Bone marrow (tissue), 2 donors: ENCODE measurements around the gene PIF1.
"Not testable (repeated sequence)": the region's sequence is repeated elsewhere in the genome, so short reads cannot be mapped to it uniquely, and the experiment has no call there.

ENCODE experiments used
- DNase-seq, 2 donors: peaks; one replicate each; lab custom pipeline; 2025; lab: John Stamatoyannopoulos, UW

PIF1 gene

GRCh38 chr15:64810497-64811326 is 14.7 kb downstream of the PIF1 start:
- DNase-seq, result no peak

GRCh38 chr15:64809649-64810496 is 15.6 kb downstream of the PIF1 start:
- DNase-seq, result peak; percentile 31 to 35

- DNase-seq, result no peak
Observed at GRCh38 chr15:64808785-64809453, 16.5 kb downstream of the PIF1 start.

GRCh38 chr15:64807751-64808222 is 17.7 kb downstream of the PIF1 start:
- DNase-seq, result no peak

DNA sequence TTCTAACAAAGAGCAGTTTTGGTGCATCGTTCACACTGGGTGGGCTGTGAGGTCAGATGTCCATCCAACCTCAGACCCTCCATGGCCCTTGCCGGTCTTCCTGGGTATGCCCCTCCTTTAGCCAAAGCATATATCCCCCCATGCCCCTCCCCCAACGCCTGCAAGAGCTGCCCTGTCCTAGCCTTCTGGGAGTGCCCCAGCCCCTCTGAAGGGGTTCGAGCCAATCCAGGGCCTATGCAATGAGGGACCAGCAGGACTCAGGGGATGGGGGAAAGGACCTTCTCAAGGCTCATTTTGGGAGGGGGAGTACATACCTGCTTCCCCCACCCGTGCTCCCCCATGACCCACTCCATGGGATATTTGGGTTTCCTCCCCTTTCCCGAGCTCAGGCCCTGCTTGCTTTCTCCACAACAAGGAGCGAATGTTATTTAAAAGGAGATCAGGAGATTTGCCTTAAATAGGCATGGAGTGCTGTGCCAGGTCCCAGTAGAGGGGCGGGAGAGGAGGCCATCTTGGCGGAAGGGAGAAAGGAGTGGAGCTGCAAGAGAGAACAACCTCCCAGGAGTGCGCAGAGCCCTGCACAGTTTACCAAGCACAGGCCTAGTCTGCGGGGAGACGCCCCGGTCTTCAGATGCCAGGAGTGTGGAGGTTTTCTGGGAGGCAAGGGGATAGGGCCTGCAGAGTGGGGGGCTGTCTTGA is 18.2 kb downstream of the PIF1 start:
- DNase-seq, result no peak

- no peak for DNase-seq
Observed at GRCh38 chr15:64806509-64806908, 18.9 kb downstream of the PIF1 start.

GRCh38 chr15:64804619-64805018 is 20.8 kb downstream of the PIF1 start:
- DNase-seq, result no peak

- DNase-seq, result no peak
Observed at GRCh38 chr15:64803526-64803925, 21.9 kb downstream of the PIF1 start.

DNA sequence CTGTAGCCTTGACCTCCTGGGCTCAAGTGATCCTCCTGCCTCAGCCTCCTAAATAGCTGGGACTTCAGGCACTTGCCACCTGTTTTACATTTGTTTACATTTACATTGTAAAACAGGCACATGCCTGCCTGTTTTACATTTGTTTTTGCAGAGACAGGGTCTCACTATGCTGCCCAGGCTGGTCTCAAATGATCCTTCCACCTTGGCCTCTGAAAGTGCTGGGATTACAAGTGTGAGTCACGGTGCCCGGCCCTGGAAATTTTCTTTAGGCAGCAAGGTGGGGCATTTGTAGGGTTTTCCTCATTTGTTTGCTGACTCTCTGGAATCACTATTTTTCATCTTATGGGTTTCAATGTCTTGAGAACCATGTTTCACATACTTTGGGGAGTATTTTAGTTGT is 25.0 kb downstream of the PIF1 start:
- no peak for DNase-seq

DNA sequence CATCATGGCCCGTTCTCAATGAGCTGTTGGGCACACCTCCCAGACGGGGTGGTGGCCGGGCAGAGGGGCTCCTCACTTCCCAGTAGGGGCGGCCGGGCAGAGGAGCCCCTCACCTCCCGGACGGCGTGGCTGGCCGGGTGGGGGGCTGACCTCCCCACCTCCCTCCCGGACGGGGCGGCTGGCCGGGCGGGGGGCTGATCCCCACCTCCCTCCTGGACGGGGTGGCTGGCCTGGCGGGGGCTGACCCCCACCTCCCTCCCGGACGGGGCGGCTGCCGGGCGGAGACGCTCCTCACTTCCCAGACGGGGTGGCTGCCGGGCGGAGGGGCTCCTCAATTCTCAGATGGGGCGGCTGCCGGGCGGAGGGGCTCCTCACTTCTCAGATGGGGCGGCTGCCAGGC is 26.5 kb downstream of the PIF1 start:
- not testable (repeated sequence) for DNase-seq

DNA sequence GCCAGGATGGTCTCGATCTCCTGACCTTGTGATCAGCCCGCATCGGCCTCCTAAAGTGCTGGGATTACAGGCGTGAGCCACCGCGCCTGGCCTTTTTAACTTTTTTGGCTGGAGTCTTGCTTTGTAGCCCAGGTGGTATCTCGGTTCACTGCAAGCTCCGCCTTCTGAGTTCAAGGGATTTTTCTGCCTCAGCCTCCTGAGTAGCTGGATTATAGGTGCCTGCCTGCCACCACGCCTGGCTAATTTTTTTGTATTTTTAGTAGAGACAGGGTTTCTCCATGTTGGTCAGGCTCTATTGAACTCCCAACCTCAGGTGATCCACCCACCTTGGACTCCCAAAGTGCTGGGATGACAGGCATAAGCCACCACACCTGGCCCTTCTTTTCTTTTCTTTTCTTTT is 29.5 kb downstream of the PIF1 start:
- DNase-seq, result not testable (repeated sequence)

GRCh38 chr15:64795299-64795698 is 30.1 kb downstream of the PIF1 start:
- DNase-seq, result not testable (repeated sequence)

DNA sequence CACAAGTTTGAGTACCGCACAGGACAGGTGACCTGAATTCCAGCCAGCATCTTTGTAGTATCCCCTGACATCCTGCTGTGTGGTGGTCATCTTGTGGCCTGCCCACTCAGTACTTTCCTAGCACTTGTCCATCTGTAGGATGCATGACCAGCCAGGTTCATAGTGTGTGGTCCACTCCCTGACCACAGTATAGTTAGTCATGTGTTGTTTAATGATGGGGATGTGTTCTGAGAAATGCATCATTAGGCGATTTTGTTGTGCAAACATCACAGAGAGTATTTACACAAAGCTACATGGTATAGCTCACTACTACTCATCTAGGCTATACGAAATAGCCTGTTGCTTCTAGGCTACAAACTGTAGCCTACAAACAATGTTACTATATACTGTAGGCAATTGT is 33.2 kb downstream of the PIF1 start:
- DNase-seq, result no peak

DNA sequence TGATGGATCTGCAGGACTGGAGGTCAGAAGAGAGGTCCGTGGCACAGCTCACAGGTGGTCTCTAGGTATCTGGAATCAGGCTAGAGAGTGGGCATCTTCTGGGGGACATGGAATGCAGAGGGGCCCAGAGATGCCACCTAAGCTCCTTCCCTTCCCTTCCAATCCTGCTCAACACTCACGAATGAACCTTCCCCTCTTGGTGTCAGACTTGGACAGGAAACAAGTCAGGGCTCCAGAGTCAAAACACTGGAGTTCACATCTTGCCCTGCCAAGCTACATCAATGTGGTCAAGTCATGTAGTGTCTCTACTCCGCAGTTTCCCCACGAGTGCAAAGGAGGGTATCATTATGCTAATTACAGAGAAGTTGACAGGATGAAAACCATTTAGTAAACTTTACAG is 34.0 kb downstream of the PIF1 start:
- no peak for DNase-seq

DNA sequence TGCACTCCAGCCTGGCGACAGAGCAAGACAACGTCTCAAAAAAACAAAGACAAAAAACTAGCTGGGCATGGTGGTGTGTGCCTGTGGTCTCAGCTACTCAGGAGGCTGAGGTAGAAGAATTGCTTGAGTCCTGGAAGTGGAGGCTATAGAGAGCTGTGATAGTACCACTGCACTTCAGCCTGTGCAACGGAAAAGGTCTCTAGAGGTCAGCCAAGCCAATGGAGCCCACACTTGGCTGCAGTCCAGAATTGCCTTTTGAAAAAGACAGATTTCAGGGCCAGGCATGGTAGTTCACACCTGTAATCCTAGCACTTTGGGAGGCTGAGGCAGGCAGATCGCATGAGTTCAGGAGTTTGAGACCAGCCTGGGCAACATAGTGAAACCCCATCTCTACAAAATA is 41.7 kb downstream of the PIF1 start:
- DNase-seq, result no peak

DNA sequence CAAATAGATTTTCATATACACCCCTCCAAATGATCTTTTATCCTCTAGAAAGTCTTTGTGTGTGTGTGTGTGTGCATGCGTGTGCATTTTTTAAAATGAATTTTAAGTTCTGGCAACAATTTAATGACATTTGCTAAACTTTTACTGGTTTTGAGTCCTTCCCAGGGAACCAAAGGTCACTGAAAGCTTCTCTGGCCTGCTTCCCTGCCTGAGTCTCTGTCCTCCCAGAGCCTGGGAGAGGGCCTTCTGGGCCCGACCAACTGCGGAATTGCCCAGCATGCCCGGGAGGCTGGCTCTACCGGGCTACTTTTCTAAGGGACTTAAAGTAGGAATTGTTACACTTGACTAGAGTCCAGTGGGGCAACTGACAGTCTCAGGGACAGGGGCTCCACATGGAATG is 42.7 kb downstream of the PIF1 start:
- no peak for DNase-seq

DNA sequence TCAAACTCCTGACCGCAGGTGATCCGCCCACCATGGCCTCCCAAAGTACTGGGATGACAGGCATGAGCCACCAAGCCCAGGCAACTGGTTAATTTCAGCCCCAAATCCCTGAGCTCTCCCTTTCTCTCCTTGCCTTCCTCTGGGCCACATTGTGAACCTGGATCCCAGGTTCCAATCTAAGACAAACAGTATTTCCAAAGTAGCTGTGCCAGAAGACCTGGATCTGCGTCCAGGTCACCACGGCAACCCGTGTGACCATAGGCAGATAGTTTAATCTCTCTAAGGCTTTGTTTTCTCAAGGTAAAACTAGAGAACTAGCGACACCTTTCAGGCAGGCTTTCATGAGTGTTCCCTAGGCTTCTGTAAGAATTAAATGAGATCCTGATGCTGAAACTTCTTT is 44.1 kb downstream of the PIF1 start:
- no peak for DNase-seq

DNA sequence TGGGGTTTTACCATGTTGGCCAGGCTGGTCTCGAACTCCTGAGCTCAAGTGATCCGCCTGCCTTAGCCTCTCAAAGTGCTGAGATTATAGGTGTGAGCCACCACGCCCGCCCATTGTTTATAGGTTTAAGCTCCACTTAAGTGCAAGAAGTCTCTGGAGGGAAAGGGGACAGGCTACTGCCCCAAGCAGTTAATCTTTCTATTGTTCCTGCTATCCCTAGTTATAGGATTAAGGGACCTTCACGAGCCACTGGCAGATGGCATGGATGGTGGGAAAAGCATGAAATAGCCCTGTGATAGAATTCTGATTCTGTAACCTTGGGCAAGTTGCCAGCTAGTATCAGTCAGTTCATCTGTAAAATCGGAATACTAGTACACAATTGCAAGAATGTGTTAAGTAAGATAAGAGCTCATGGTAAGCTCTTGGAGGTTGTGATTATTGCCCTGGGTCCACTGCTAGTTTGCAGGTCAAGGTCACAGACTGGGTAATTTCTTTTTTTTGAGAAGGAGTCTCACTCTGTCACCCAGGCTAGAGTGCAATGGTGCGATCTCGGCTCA is 44.8 kb downstream of the PIF1 start:
- no peak for DNase-seq

DNA sequence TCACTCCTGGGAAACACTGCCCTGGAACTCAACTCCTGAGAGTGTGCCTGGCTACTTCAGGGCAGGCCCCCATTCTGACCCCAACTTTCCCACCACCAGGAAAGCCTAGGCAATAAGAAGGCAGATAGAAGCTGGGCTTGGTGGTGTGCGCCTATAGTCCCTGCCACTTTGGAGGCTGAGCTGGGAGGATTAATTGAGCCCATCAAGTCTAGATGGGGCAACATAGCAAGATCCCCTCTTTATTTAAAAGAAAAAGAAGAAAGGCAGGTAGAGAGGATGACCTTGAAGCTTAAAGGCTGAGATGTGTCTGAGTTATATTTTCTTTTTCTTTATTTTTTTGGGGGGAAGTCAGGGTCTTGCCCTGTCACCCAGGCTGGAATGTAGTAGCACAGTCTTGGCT is 45.8 kb downstream of the PIF1 start:
- no peak for DNase-seq

- DNase-seq, result no peak
Observed at GRCh38 chr15:64779024-64779423, 46.4 kb downstream of the PIF1 start.

DNA sequence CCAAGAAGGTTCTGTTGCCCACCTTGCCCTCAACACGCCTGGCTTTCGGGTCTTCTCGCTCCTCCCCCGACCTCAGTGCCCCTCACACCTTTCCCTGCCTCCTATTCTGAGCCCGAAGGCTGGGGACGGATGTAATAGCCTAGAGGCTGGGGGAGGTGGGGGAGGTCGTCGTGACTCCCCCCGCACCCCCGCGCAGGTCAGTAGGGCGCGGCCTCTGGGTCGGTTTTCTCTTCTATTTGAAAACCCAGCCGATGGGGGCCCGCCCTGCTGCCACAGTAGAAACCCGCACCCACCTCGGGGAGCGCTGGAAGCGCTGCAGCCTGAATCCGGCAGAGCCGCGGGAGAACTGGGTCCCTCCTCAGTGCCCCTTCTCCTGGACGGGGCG is 49.1 kb downstream of the PIF1 start:
- DNase-seq, result no peak
